HG03064 (cell line): ENCODE results near the gene PRIM1.
"Not testable (repeated sequence)": the region's sequence is repeated elsewhere in the genome, so short reads cannot be mapped to it uniquely, and the experiment has no call there.

ENCODE experiments used
- ATAC-seq: cut with Tn5 transposase; IDR thresholded peaks from one replicate; pipeline ENCODE4 v1.9.1; 2021; ENCODE audit warnings: low read depth; ENCODE audit not compliant: unreplicated experiment

Gene PRIM1

DNA sequence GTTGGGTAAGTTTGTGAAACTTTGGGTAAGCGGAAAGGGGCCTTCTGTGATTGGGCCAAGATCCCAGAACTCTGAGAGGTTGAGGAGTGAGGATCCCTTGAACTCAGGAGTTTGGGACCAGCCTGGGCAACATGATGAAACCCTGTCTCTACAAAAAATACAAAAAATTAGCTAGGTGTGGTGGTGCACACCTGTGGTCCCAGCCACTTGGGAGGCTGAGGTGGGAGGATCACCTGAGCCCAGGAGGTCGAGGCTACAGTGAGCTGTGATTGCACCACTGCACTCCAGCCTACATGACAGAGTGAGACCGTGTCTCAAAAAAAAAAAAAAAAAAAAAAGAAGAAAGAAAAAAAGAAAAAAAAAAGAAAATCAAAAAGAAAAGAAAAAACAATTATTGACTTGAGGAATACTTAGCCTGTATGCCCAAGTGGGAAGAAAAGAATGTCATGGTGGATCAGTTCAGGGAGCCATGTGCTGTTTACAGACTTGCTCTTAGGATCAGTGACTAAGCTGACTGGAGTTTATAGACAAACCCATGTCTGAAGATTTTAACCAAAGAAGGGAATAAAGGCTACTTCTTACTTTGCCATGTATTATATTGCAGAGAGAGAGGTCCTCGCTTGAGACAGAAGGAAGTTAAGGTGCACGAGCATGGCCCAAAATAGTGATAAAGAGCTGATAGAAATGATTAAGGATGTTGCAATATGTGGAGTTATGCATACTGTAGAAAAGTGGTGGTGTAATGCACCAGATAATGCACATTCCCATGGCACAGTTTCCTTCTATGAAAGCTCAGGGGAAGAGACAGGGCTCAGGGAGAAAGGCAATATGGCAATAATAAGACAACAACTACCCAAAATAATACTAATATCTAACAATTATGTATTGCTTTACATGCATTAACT is 11.9 kb upstream of the PRIM1 start:
- no peak for ATAC-seq

DNA sequence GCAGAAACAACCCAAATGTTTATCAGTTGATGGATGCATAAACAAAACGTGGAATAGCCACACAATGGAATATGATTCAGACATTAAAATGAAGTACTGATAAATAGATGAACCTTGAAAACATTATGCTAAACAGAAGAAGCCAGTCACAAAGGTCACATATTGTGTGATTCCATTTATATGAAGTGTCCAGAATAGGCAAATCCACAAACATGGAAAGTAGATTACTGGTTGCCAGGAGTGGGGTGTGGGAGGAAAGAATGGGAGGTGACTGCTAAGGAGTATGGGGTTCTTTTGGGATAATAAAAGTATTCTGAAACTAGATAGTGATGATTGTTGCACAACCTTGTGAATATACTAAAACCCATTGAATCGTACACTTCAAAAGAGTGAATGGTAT is 9.7 kb upstream of the PRIM1 start:
- ATAC-seq: no peak

DNA sequence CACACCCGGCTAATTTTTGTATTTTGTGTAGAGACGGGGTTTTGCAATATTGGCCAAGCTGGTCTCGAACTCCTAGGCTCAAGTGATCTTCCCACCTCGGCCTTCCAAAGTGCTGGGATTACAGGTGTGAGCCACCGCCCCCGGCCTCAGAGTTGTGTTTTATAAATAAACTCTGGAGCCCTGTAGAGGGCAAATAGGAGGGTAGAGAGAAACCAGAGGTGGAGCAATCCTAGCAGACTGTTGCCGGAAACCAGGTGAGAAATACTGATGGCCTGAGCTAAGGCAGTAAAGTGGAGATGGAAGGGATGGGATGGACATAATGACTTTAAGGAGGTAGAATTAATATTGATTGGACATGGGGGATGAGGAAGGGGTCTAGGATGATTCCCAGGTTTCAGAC is 8.3 kb upstream of the PRIM1 start:
- no peak for ATAC-seq

DNA sequence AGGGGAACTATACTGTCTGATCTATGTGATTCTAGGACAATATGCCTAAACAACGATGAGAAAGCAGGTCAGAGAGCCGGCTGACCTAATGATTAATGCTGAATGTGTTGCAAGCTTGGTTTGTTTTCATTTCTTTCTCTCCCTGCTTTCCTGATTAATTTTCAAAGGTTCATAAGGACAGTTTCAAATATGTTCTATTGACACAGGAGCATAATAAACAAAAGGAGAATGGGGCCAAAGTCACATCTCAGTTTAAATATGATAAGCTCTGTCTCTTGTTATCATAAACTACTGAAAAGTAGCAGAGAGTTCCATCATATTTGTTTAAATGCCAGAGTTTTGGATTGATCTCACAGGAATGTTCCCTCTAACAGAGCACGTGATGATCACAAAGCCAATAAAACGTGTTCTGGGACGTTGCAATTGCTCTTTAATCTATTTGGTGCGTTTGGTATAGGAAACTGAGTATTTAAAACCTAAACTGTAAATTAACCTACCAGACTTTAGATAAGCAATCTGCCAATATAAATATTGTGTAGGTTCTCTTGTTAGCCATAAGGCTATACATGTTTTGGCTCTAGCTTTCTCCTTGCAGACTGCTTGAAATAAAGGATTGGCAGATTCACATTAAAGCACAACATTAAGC is 7.3 kb upstream of the PRIM1 start:
- ATAC-seq: no peak

DNA sequence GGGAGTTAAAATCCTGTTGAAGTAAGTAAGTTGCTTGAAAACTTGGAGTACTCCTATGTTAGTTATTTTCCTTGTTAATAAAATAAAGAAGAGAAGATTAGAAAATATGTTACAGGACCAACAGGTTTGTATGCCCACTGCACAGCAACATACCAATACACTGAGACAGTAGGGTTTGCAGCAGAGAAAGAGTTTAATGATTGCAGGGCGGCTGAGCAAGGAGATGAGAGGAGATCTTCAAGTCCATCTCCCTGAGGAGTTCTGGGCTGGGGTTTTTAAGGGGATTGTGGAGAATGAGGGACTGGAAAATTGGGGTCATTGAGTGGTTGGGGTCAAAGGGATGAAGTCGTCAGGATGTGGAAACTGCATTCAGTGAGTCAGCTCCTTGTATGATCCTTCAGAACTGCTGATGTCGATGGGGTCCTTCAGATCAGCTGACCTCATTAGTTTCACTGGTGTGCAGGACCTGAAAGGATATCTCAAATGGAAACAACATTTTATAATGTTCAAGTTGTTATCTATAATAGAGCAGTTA is 6.7 kb upstream of the PRIM1 start:
- no peak for ATAC-seq

DNA sequence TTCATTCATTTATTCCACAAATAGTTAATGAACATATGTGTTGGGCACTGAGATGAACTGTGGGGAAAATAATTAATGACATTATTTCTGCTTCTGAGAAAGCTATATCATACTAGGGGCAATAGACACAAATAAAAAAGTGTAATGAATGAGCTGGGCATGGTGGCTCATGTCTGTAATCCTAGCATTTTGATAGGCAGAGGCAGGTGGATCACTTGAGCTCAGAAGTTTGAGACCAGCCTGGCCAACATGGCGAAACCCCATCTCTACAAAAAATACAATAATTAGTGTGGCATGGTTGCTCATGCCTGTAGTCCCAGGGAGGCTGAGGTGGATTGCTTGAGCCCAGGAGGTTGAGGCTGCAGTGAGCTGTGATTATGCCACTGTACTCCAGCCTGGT is 5.8 kb upstream of the PRIM1 start:
- ATAC-seq: not testable (repeated sequence)

DNA sequence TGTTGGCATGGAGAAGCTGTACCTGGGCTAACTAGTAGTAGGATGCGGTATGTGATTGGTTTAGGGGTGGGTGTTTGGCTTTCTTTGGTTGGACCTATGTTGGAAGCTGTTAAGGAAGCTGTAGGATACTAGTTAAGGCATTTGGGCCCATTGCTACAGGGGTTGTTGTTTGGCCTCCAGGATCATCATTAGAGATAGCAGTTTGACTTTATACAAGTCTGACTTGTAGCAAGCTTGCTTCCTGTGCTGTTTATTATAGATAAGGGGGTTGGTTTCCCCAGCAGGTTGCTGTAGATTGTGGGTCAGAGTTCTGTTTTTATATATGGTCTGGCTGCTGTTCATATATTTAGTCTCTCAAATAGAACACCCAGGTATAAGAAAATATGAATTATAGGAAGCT is 1.4 kb upstream of the PRIM1 start:
- no peak for ATAC-seq

DNA sequence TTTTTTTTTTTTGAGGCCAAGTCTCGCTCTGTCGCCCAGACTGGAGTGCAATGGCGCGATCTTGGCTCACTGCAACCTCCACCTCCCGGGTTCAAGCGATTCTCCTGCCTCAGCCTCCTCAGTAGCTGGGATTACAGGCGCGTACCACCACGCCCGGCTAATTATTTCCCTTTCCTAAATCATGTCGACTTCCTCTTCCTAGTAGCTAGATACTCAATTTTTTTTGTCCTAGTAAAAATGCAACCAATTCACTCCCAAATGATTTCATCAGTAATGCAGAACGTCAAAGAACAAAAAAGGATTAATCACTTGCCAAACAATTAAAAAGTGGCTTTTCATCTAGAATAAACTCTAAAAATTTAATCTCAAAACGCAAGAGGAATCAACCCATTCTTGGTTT is 1.5 kb downstream of the PRIM1 start:
- not testable (repeated sequence) for ATAC-seq

DNA sequence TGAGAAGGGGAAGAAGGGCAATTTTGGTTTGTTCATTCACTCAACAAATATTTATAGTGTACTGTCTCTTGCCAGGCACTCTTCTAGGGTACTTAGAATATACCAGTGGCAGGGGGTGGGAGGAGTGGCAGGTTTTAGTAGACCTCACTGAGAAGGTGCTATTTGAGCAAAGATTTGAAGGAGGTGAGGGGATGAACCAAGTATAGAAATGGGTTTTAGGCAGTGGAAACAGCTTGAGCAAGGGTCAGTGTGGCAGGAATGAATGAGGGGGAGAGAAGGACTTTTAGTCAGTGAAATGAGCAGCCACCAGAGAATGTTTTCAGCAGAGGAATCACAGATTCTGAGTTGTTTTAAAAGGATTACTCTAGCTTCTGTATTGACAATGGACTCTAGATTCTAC is 2.3 kb downstream of the PRIM1 start:
- no peak for ATAC-seq

DNA sequence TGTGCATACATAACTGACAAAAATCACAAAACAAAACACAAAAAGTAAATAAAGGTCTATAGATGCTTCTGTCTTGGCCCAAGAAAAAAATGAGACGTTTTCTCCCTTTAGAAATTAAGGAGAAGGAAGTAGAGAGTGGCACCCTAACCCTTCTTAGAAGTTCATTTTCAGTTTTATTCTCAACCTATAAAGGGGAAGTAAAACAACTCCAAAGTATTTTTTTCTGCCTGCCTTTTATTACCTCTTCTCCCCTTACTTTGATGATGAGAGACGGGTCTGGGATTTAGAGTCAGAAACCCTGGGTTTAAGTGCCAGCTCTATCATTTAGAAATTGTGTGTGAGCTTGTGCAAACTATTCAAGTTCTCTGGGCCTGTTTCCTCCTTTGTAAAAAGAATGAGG is 2.8 kb downstream of the PRIM1 start:
- ATAC-seq: no peak

DNA sequence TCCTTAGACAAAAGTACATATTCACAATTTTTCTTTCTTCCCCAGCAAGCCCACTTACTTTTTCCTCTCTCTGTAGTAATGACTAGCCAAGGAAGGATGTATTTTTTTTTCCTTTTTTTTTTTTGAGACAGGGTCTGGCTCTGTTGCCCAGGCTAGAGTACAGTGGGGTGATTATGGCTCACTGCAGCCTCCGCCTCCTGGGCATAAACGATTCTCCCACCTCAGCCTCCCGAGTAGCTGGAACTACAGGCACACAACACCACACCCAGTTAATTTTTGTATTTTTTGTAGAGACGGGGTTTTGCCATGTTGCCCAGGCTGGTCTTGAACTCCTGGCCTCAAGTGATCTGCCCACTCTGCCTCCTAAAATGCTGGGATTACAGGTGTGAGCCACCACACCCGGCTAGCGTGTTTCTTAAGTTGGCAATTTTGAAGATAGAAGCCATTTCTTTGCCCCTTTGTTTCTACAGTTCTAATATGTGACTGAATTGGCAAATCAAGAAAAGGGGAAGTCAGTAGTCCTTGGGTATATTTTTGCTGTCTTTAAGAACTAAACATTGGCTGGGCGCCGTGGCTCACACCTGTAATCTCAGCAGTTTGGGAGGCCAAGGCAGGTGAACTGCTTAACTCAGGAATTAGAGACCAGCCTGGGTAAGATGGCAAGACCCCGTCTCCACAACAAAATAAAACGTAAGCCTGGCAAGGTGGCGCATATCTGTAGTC is 23.8 kb downstream of the PRIM1 start:
- no peak for ATAC-seq

DNA sequence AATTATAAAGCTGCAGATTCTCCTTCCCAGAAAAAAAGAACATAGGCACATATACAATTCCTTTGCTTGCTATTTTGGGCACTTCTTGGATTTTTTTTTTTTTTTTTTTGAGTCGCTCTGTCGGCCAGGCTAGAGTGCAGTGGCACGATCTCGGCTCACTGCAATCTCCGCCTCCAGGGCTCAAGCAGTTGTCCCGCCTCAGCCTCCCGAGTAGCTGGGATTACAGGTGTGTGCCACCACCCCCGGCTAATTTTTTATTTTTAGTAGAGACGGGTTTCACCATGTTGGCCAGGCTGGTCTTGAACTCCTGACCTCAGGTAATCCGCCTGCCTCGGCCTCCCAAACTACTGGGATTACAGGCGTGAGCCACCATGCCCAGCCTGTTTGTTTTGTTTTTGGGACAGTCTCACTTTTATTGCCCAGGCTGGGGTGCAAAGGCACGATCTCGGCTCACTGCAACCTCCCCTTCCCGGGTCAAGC is 25.9 kb downstream of the PRIM1 start:
- not testable (repeated sequence) for ATAC-seq

DNA sequence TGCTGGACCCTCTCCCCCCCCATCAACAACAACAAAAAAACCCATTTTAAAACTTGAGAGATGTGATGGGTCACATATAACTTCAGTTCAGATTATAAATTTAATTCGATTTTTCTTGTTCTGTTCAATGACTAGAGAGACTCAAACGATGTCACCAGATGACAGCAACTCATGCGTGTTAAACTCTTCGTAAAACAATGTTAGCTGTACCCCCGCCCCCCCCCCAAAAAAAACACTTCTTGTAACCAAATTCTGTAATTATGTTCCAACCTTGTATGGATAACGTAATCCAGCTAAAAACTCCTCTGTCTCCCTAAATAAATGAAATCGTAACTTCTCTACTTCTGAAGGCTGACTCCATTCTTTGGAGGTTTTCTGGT is 26.4 kb downstream of the PRIM1 start:
- no peak for ATAC-seq

DNA sequence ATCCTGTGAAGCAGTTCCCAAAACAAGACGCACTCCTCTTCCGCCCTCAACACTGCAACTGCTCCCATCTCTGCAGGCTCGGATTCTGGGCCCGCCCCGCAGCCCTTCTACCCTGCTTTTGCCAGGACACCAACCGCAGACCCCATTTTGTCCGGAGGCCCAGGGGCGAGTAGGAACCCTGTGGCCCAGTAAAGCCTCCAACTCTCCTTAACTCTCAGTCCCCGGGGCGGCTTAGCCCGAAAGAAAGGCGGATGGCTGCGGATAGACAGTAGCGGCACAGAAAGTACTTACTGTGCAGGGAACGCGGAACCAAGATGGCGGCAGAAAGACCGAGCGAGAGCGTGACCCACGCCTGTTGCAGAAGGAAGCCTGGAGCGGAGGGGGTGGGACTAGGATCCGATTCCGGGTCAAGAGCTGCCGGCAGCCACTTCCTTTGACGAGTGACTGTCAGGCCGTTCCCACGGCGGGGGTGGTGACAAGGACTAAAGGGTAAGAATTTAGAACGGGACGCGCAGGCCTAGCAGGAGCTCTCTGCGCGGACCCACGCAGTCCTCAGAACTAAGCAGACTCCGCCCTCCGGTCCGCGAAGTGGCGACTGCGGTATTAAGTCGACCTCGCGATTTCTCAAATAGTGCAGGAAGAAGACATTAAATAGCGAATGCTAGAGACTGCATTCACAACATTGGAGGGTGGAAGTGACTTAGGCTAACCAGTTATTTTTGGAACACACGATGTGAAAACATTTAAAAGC is 27.0 kb downstream of the PRIM1 start, which contains the start of gene NACA:
NACA (minus strand) TSS at position 328 of the 751 bp plus-strand sequence. CDS start 778 bp downstream, outside the sequence.
- peak; percentile 91 for ATAC-seq

DNA sequence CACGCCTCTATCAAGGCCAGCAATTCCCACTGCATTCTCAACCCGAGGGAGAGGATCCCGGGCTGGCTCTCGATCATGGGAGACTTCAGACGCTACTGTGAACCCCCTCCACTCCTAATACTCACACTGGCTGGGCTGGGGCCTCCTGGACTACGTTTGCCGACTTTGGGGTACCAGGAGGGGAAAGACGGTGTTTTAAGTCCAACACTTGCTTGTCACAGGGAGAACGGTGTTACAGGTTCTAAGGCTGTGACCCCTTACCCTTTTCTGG is 27.5 kb downstream of the PRIM1 start:
- no peak for ATAC-seq

DNA sequence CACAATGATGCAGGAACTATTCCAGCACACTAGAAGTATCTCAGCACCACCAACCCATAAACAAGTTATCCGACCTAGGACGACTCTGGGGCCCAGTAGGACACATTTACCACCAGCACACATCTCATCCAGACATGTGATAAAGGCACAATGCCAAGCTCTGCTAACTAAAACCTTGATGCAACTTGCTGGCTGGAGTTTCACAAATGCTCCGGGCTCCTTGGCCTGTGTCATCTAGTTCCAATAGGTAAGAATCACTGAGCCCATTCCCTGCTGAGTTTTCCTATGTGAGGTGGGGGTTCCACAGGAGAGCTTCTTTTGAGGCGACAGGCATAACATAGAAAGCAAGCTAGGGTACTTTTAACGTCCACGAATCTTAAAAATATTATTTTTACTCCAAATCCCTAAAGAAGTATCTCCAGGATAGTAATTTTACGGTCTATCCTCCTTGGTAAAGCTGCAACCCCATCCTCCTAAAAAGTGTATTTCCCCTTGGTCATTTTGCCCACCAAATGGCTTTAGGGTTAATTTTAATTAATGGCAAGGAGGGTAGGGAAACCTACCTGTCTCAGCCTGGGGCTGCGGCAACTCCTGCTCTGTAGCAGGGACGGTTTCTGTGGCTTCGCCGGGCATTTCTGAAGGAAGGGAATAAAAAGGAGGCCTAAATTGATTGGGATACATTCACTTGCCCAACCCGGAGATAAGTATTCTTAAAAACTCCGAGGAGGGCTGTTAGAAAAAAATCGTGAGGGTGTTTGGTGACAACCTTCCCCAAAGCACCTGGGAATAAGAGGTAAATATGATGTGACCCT is 28.0 kb downstream of the PRIM1 start:
- no peak for ATAC-seq

DNA sequence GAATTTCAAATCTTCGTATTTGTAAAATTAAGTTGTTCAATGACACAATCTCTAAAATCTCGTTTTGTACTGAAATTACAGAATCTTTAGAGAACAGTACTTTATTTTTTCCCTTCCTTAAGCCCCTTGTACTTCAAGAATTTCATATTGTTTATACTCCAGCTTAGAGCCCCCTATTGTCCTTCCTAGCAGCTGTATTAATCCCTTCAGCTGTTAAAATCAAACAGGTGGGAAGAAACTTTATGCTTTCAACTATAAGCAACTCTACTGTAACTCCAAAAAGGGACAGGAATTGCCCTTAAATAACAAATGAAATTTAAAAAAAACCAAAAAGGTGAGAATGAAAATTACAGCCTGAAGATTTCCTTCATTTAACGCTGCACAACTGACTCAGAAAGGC is 28.8 kb downstream of the PRIM1 start:
- ATAC-seq: no peak

DNA sequence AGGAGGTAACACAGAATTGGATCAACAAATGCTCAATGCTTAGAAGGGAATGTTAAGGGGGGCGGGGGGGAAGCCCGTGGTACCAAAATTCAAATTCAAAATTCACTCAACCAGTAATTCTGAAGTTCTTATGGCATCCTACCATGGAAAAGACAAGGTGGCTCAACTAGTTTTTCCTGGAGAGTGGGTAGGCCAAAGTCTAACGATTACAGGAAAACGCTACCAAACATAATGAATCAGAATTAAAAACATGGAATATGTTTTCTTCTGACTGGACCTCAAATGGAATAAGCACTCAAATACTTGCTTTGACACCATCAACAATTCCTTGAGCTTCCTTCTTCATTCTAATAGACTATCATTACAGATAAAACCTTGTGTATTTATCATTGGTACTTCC is 29.3 kb downstream of the PRIM1 start:
- no peak for ATAC-seq

DNA sequence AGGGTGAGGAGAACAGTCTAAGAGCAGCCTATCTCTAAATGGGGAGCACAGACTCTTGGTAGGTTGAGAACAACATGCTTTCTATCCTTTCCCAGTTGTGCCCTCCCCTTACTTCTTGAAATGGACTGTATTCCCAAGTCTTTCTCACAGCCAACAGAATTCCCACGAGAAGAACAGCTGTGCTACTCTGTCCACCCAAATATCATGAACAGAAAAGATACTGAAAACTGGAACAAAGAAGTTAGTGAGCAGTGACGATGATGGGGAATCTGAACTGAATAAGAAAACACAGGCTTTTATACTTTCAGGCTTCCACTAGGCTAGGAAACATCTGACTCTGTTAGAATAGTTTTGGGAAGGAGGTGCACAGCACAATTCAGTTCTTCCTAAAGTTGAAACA is 30.4 kb downstream of the PRIM1 start:
- ATAC-seq: no peak

DNA sequence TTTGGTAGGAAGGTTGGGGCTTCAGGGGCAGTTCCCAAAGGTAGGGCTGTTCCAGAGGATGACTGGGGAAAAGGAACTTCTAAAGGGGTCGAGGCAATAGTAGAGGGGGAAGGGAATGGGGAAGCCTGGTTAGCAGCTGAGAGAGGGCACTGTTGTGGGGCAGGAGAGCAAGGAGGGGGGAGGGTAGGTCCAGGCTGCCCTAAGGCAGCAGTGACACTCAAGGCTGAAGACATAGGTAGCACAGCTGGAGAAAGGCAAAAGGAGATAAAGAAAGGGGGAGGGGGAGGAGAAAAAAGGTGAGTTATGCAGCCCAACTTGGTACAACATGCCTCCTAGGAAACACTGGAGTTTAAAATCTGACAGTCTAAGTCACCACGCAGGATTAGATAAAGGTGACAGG is 30.9 kb downstream of the PRIM1 start:
- ATAC-seq: no peak
